HEK293 (cell line): ENCODE measurements around the gene KRT27.

ENCODE experiments used
- CTCF ChIA-PET: fragments of 350-600 bp; formaldehyde crosslinking; extraction: SDS; loops from one replicate; lab custom pipeline; 2021; ENCODE audit warnings: antibody characterized with exemption; lab: Yijun Ruan, JAX
- POLR2A ChIA-PET: fragments of 300-600 bp; formaldehyde crosslinking; extraction: SDS; loops from one replicate; lab custom pipeline; 2020; ENCODE audit warnings: antibody characterized with exemption, inconsistent platforms; lab: Yijun Ruan, JAX
- H3K27ac ChIP-seq: fragments of 200-500 bp; sonication (Bioruptor generic); 2 replicates; pipeline ENCODE4 v1.5.1; 2014; ENCODE audit warnings: low read depth, low read length, control low read depth, inconsistent platforms; ENCODE audit errors: extremely low read depth
- H3K36me3 ChIP-seq, 2 experiments: fragments of 200-500 bp in 1 of 2; sonication (Bioruptor generic) in 1 of 2; 1 replicate in 1 of 2; 2 replicates in 1 of 2; pipeline ENCODE4 v1.5.1; 2014 to 2017; ENCODE audit warnings: inconsistent platforms in 2 of 2, low read length in 2 of 2; ENCODE audit not compliant: control insufficient read depth in 2 of 2, insufficient read depth in 1 of 2
- H3K4me1 ChIP-seq: fragments of 200-500 bp; sonication (Bioruptor generic); 2 replicates; pipeline ENCODE4 v1.5.1; 2014; ENCODE audit warnings: mild to moderate bottlenecking, low read length, inconsistent platforms; ENCODE audit not compliant: control insufficient read depth, insufficient read depth
- H3K4me3 ChIP-seq: 2 replicates; pipeline ENCODE4 v1.5.1; 2011; ENCODE audit warnings: low read depth, mild to moderate bottlenecking, control low read depth, low read length, moderate library complexity
- H3K9me3 ChIP-seq: fragments of 200-500 bp; sonication (Bioruptor generic); 2 replicates; pipeline ENCODE4 v1.5.1; 2014; ENCODE audit warnings: low read depth, low read length, inconsistent platforms; ENCODE audit not compliant: control insufficient read depth, insufficient read depth
- GLIS2 ChIP-seq: fragments of 450-650 bp; formaldehyde crosslinking; IDR thresholded peaks from 2 replicates; pipeline ENCODE4 v1.5.1; 2016; ENCODE audit warnings: missing biosample characterization, missing genetic modification characterization
- SCRT1 ChIP-seq: fragments of 450-650 bp; formaldehyde crosslinking; IDR thresholded peaks from 2 replicates; pipeline ENCODE4 v1.5.1; 2016; ENCODE audit warnings: missing biosample characterization, missing genetic modification characterization, borderline replicate concordance
- TRIM28 ChIP-seq: IDR thresholded peaks from 2 replicates; pipeline ENCODE4 v1.6.1; 2011; ENCODE audit warnings: low read length, control low read depth, borderline replicate concordance
- ZBTB17 ChIP-seq: fragments of 450-650 bp; formaldehyde crosslinking; IDR thresholded peaks from 2 replicates; pipeline ENCODE4 v1.5.1; 2016; ENCODE audit warnings: missing biosample characterization, missing genetic modification characterization
- ZNF155 ChIP-seq: fragments of 450-650 bp; formaldehyde crosslinking; IDR thresholded peaks from 2 replicates; pipeline ENCODE4 v1.5.1; 2016; ENCODE audit warnings: missing biosample characterization, missing genetic modification characterization
- ZNF16 ChIP-seq: fragments of 450-650 bp; formaldehyde crosslinking; IDR thresholded peaks from 2 replicates; pipeline ENCODE4 v1.5.1; 2016; ENCODE audit warnings: low read depth, missing biosample characterization, missing genetic modification characterization
- ZNF211 ChIP-seq: fragments of 450-650 bp; formaldehyde crosslinking; IDR thresholded peaks from 2 replicates; pipeline ENCODE4 v1.5.1; 2016; ENCODE audit warnings: low read depth, missing biosample characterization, missing genetic modification characterization
- ZNF239 ChIP-seq: fragments of 450-650 bp; formaldehyde crosslinking; IDR thresholded peaks from 2 replicates; pipeline ENCODE4 v1.5.1; 2016; ENCODE audit warnings: missing biosample characterization, missing genetic modification characterization
- ZNF354C ChIP-seq: fragments of 450-650 bp; formaldehyde crosslinking; IDR thresholded peaks from 2 replicates; pipeline ENCODE4 v1.5.1; 2016; ENCODE audit warnings: missing biosample characterization, missing genetic modification characterization, low read depth, borderline replicate concordance
- ZNF548 ChIP-seq: fragments of 450-650 bp; formaldehyde crosslinking; IDR thresholded peaks from 2 replicates; pipeline ENCODE4 v1.5.1; 2016; ENCODE audit warnings: missing biosample characterization, missing genetic modification characterization
- ZNF571 ChIP-seq: fragments of 450-650 bp; formaldehyde crosslinking; IDR thresholded peaks from 2 replicates; pipeline ENCODE4 v1.5.0; 2017; ENCODE audit warnings: missing biosample characterization, missing genetic modification characterization
- ZNF629 ChIP-seq: fragments of 450-650 bp; formaldehyde crosslinking; IDR thresholded peaks from 2 replicates; pipeline ENCODE4 v1.5.1; 2017; ENCODE audit warnings: missing biosample characterization, missing genetic modification characterization
- ZNF76 ChIP-seq: fragments of 450-650 bp; formaldehyde crosslinking; IDR thresholded peaks from 2 replicates; pipeline ENCODE4; 2016; ENCODE audit warnings: low read depth, missing biosample characterization, missing genetic modification characterization, borderline replicate concordance
- ZNF837 ChIP-seq: fragments of 450-650 bp; formaldehyde crosslinking; IDR thresholded peaks from 2 replicates; pipeline ENCODE4 v1.5.1; 2016; ENCODE audit warnings: missing biosample characterization, missing genetic modification characterization
- ZSCAN23 ChIP-seq: fragments of 450-650 bp; formaldehyde crosslinking; IDR thresholded peaks from 2 replicates; pipeline ENCODE4 v1.5.1; 2016; ENCODE audit warnings: missing biosample characterization, missing genetic modification characterization
- TF ChIP-seq, protein P1 (sequence below): fragments of 450-650 bp; formaldehyde crosslinking; IDR thresholded peaks from 2 replicates; pipeline ENCODE4 v1.5.1; 2016; ENCODE audit warnings: missing biosample characterization, missing genetic modification characterization, borderline replicate concordance
- TF ChIP-seq, protein P2 (sequence below): fragments of 450-650 bp; formaldehyde crosslinking; IDR thresholded peaks from 2 replicates; pipeline ENCODE4 v1.5.1; 2016; ENCODE audit warnings: missing biosample characterization, missing genetic modification characterization, borderline replicate concordance
- TF ChIP-seq, protein P3 (sequence below): fragments of 450-650 bp; formaldehyde crosslinking; IDR thresholded peaks from 2 replicates; pipeline ENCODE4 v1.5.1; 2016; ENCODE audit warnings: missing biosample characterization, missing genetic modification characterization
- TF ChIP-seq, protein P4 (sequence below): fragments of 450-650 bp; formaldehyde crosslinking; IDR thresholded peaks from 2 replicates; pipeline ENCODE4 v1.5.1; 2016; ENCODE audit warnings: missing biosample characterization, missing genetic modification characterization
- TF ChIP-seq, protein P5 (sequence below): fragments of 450-650 bp; formaldehyde crosslinking; IDR thresholded peaks from 2 replicates; pipeline ENCODE4 v1.5.1; 2016; ENCODE audit warnings: missing biosample characterization, missing genetic modification characterization
- TF ChIP-seq, protein P6 (sequence below): fragments of 450-650 bp; IDR thresholded peaks from 2 replicates; pipeline ENCODE4 v1.5.1; 2018; ENCODE audit warnings: missing biosample characterization, mild to moderate bottlenecking, missing genetic modification characterization

KRT27 gene

DNA sequence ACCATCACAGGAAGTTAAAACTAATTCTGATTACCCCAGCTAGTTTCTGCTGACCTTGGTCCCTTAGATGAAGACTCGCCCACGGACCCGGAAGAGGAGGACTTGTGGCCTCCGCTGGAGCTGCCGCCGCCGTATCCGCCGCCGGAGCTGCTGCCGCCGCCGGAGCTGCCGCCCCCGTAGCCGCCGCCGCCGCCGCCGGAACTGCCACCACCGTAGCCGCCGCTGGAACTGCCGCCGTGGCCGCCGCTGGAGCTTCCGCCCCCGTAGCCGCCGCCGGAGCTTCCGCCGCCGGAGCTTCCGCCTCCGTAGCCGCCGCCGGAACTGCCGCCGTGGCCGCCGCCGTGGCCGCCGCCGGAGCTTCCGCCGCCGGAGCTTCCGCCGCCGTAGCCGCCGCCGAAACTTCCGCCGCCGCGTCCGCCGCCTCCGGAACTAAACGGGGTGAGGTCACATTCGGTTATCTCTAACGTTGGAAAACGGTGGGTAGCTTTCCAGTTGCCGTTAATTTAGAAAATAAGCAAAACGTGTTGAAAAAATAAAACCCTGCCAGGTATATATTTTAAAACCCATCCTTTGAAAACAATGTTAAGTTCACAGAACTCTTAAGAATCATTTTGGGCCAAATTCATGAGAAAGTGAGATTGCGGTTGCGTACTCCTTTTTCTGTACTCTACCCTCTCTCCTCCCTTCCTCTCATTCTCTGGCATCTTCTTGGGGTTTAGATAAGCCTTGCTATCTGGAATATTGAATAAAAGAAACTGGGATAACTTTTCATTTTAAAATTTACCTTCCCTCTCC, 36.6 kb upstream of the KRT27 start:
- CTCF ChIA-PET = interaction anchor here (0.6 to 1.8 kb wide), 8 partner anchors 15 to 844 kb away, joined by 3 to 12 read pairs (median 6); no protein-coding TSS in a partner anchor
- Histone ChIP-seq H3K36me3 (peaks cover 0 to 27% of the 10 kb centered on the region in 2 experiments; a peak in 1 of 3 replicates), H3K9me3 (no peaks in the 10 kb centered on the region), H3K27ac (peak overlapping the region; percentile 79), H3K4me3 (peak overlapping the region; percentile 79), H3K4me1 (peaks cover 2% of the 10 kb centered on the region; the same call in 1 of the 2 replicates)
- POLR2A ChIA-PET = interaction anchor here (0.5 to 2.1 kb wide), 11 partner anchors 9 to 1112 kb away, joined by 3 to 14 read pairs (median 4); partner anchors contain the start of genes KRT17, ODAD4 and SMARCE1
- TF ChIP-seq, protein P1, sequence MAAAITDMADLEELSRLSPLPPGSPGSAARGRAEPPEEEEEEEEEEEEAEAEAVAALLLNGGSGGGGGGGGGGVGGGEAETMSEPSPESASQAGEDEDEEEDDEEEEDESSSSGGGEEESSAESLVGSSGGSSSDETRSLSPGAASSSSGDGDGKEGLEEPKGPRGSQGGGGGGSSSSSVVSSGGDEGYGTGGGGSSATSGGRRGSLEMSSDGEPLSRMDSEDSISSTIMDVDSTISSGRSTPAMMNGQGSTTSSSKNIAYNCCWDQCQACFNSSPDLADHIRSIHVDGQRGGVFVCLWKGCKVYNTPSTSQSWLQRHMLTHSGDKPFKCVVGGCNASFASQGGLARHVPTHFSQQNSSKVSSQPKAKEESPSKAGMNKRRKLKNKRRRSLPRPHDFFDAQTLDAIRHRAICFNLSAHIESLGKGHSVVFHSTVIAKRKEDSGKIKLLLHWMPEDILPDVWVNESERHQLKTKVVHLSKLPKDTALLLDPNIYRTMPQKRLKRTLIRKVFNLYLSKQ (tag by site-specific recombination) = no peak
- TF ChIP-seq ZNF548 (tag by site-specific recombination) (no peak), GLIS2 (tag by site-specific recombination) (no peak), ZNF837 (tag by site-specific recombination) (no peak), ZNF571 (no peak), SCRT1 (tag by site-specific recombination) (no peak), ZNF354C (no peak), ZSCAN23 (no peak), ZBTB17 (peak; percentile 99), ZNF155 (tag by site-specific recombination) (no peak), ZNF76 (no peak), ZNF239 (tag by site-specific recombination) (no peak), TRIM28 (no peak), ZNF211 (tag by site-specific recombination) (no peak), ZNF629 (0 out of 2 replicates have a peak, but pooled peaks have one; percentile 23), ZNF16 (no peak)
- TF ChIP-seq, protein P2, sequence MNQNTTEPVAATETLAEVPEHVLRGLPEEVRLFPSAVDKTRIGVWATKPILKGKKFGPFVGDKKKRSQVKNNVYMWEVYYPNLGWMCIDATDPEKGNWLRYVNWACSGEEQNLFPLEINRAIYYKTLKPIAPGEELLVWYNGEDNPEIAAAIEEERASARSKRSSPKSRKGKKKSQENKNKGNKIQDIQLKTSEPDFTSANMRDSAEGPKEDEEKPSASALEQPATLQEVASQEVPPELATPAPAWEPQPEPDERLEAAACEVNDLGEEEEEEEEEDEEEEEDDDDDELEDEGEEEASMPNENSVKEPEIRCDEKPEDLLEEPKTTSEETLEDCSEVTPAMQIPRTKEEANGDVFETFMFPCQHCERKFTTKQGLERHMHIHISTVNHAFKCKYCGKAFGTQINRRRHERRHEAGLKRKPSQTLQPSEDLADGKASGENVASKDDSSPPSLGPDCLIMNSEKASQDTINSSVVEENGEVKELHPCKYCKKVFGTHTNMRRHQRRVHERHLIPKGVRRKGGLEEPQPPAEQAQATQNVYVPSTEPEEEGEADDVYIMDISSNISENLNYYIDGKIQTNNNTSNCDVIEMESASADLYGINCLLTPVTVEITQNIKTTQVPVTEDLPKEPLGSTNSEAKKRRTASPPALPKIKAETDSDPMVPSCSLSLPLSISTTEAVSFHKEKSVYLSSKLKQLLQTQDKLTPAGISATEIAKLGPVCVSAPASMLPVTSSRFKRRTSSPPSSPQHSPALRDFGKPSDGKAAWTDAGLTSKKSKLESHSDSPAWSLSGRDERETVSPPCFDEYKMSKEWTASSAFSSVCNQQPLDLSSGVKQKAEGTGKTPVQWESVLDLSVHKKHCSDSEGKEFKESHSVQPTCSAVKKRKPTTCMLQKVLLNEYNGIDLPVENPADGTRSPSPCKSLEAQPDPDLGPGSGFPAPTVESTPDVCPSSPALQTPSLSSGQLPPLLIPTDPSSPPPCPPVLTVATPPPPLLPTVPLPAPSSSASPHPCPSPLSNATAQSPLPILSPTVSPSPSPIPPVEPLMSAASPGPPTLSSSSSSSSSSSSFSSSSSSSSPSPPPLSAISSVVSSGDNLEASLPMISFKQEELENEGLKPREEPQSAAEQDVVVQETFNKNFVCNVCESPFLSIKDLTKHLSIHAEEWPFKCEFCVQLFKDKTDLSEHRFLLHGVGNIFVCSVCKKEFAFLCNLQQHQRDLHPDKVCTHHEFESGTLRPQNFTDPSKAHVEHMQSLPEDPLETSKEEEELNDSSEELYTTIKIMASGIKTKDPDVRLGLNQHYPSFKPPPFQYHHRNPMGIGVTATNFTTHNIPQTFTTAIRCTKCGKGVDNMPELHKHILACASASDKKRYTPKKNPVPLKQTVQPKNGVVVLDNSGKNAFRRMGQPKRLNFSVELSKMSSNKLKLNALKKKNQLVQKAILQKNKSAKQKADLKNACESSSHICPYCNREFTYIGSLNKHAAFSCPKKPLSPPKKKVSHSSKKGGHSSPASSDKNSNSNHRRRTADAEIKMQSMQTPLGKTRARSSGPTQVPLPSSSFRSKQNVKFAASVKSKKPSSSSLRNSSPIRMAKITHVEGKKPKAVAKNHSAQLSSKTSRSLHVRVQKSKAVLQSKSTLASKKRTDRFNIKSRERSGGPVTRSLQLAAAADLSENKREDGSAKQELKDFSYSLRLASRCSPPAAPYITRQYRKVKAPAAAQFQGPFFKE (tag by site-specific recombination) = no peak
- TF ChIP-seq, protein P3, sequence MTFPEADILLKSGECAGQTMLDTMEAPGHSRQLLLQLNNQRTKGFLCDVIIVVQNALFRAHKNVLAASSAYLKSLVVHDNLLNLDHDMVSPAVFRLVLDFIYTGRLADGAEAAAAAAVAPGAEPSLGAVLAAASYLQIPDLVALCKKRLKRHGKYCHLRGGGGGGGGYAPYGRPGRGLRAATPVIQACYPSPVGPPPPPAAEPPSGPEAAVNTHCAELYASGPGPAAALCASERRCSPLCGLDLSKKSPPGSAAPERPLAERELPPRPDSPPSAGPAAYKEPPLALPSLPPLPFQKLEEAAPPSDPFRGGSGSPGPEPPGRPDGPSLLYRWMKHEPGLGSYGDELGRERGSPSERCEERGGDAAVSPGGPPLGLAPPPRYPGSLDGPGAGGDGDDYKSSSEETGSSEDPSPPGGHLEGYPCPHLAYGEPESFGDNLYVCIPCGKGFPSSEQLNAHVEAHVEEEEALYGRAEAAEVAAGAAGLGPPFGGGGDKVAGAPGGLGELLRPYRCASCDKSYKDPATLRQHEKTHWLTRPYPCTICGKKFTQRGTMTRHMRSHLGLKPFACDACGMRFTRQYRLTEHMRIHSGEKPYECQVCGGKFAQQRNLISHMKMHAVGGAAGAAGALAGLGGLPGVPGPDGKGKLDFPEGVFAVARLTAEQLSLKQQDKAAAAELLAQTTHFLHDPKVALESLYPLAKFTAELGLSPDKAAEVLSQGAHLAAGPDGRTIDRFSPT = no peak
- TF ChIP-seq, protein P4, sequence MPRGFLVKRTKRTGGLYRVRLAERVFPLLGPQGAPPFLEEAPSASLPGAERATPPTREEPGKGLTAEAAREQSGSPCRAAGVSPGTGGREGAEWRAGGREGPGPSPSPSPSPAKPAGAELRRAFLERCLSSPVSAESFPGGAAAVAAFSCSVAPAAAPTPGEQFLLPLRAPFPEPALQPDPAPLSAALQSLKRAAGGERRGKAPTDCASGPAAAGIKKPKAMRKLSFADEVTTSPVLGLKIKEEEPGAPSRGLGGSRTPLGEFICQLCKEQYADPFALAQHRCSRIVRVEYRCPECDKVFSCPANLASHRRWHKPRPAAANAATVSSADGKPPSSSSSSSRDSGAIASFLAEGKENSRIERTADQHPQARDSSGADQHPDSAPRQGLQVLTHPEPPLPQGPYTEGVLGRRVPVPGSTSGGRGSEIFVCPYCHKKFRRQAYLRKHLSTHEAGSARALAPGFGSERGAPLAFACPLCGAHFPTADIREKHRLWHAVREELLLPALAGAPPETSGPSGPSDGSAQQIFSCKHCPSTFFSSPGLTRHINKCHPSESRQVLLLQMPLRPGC (tag by site-specific recombination) = no peak
- TF ChIP-seq, protein P5, sequence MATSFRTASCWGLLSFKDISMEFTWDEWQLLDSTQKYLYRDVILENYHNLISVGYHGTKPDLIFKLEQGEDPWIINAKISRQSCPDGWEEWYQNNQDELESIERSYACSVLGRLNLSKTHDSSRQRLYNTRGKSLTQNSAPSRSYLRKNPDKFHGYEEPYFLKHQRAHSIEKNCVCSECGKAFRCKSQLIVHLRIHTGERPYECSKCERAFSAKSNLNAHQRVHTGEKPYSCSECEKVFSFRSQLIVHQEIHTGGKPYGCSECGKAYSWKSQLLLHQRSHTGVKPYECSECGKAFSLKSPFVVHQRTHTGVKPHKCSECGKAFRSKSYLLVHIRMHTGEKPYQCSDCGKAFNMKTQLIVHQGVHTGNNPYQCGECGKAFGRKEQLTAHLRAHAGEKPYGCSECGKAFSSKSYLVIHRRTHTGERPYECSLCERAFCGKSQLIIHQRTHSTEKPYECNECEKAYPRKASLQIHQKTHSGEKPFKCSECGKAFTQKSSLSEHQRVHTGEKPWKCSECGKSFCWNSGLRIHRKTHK (tag by site-specific recombination) = no peak
- TF ChIP-seq, protein P6, sequence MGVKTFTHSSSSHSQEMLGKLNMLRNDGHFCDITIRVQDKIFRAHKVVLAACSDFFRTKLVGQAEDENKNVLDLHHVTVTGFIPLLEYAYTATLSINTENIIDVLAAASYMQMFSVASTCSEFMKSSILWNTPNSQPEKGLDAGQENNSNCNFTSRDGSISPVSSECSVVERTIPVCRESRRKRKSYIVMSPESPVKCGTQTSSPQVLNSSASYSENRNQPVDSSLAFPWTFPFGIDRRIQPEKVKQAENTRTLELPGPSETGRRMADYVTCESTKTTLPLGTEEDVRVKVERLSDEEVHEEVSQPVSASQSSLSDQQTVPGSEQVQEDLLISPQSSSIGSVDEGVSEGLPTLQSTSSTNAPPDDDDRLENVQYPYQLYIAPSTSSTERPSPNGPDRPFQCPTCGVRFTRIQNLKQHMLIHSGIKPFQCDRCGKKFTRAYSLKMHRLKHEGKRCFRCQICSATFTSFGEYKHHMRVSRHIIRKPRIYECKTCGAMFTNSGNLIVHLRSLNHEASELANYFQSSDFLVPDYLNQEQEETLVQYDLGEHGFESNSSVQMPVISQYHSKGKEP = no peak
